Measurements from ENCODE around the gene RERE. TPM values are rescaled to one million over a fixed set of nuclear protein-coding genes. Genes with fewer than 3 reads are reported as not detected.

The RERE gene
- total and polyA plus RNA-seq, 2 donors (not counting 3 experiments of a cell fraction or from before 2014, with no cell fraction given), result 14.1 to 113 TPM

DNA sequence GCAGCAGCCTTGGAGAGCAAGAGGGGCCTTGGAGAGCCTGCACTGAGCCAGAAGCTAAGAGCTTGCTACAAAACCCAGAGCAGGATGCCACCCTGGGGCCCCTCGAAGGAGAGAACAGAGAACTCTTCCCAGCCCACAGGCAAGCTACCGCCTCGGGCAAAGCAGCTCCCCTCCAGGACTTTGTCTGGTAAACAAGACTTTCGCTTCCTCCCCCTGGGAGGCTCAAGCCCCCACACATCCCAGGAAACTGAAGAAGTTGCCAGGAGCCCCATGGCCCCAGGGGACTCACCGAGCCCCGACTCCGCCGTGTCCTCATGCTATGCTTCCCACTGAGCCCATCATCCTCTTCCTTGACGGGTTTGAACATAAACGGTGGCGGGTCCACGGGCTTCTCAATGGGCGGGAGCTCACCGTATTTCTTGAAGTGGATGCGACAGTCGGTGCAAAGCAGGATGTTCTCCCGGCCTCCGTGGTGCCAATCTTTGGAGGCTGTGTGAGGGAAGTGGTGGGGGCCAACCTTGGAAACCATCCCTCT lies 453.6 kb downstream of the RERE start:
- H3K79me2 ChIP-seq (ENCODE audit: control insufficient read depth, insufficient read depth, low read length), result peaks cover 3% of the 10 kb centered on the region
- no peak overlapping the region for H2AFZ ChIP-seq (ENCODE audit: low read depth, low read length)
- H3K4me3 ChIP-seq (replicated peaks in 1 of 3; ENCODE audit: insufficient read depth in 1 of 3, low read depth in 1 of 3, low read length in 3 of 3), result no peak overlapping the region
- H3K9me3 ChIP-seq (replicated peaks; ENCODE audit: control insufficient read depth, insufficient read depth, low read length), result no peaks in the 10 kb centered on the region
- ChIA-PET POLR2A (no interaction called here), CTCF (interaction anchor here (1.1 to 1.3 kb wide), 2 partner anchors 8 to 10 kb away, joined by 3 to 4 read pairs; no protein-coding TSS in a partner anchor)
- TF ChIP-seq EZH2 (IDR thresholded peaks at IDR 0.05; ENCODE audit: borderline replicate concordance, low read depth, low read length, severe bottlenecking), result no peak
- TF ChIP-seq, protein P1, sequence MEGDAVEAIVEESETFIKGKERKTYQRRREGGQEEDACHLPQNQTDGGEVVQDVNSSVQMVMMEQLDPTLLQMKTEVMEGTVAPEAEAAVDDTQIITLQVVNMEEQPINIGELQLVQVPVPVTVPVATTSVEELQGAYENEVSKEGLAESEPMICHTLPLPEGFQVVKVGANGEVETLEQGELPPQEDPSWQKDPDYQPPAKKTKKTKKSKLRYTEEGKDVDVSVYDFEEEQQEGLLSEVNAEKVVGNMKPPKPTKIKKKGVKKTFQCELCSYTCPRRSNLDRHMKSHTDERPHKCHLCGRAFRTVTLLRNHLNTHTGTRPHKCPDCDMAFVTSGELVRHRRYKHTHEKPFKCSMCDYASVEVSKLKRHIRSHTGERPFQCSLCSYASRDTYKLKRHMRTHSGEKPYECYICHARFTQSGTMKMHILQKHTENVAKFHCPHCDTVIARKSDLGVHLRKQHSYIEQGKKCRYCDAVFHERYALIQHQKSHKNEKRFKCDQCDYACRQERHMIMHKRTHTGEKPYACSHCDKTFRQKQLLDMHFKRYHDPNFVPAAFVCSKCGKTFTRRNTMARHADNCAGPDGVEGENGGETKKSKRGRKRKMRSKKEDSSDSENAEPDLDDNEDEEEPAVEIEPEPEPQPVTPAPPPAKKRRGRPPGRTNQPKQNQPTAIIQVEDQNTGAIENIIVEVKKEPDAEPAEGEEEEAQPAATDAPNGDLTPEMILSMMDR (IDR thresholded peaks at IDR 0.05; ENCODE audit: extremely low read depth in 1 of 2, insufficient read depth in 1 of 2, low read depth in 1 of 2, low read length in 2 of 2), result no peak
- TF ChIP-seq GATA2 (IDR thresholded peaks at IDR 0.05; ENCODE audit: insufficient read depth, insufficient read length, low read depth, low read length), result no peak
- no peak for TF ChIP-seq MYC (IDR thresholded peaks at IDR 0.05; ENCODE audit: low read depth, low read length)
- TF ChIP-seq POLR2AphosphoS5 (IDR thresholded peaks at IDR 0.05; ENCODE audit: insufficient read depth, low read depth, low read length), result no peak
- TF ChIP-seq JUN (IDR thresholded peaks at IDR 0.05; ENCODE audit: borderline replicate concordance, insufficient read depth, insufficient read length, low read depth), result no peak
- no peak for TF ChIP-seq POLR2A (IDR thresholded peaks at IDR 0.05; ENCODE audit: low read depth, low read length)
- TF ChIP-seq FOS (IDR thresholded peaks at IDR 0.05; ENCODE audit: borderline replicate concordance, insufficient read depth, low read length), result no peak
- TF ChIP-seq, protein P2, sequence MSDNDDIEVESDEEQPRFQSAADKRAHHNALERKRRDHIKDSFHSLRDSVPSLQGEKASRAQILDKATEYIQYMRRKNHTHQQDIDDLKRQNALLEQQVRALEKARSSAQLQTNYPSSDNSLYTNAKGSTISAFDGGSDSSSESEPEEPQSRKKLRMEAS (IDR thresholded peaks at IDR 0.05; ENCODE audit: insufficient read depth, insufficient read length), result no peak
- H3K9ac ChIP-seq (replicated peaks; ENCODE audit: extremely low read depth, insufficient read depth, low read length), result no peak overlapping the region
- H3K4me2 ChIP-seq (ENCODE audit: insufficient read depth, low read length), result no peak overlapping the region
- H3K9me1 ChIP-seq (replicated peaks; ENCODE audit: control insufficient read depth, extremely low read depth, insufficient read depth, low read length), result no peaks in the 10 kb centered on the region
- no peak overlapping the region for H3K27ac ChIP-seq (ENCODE audit: insufficient read depth, low read depth, low read length)
- no TSS peak for BruUV-seq (replicated peaks)
- FAIRE-seq (no peak), DNase-seq (ENCODE audit: low read depth, low spot score) (no peak)
- H3K4me1 ChIP-seq (ENCODE audit: control insufficient read depth, extremely low read depth, insufficient read depth, low read length), result no peaks in the 10 kb centered on the region
- intact Hi-C loops (cut with micrococcal nuclease), result no loop called here
- no peaks in the 10 kb centered on the region for H4K20me1 ChIP-seq (replicated peaks; ENCODE audit: control insufficient read depth, extremely low read depth, insufficient read depth, low read length)
- H3K27me3 ChIP-seq (ENCODE audit: control insufficient read depth in 2 of 2, insufficient read depth in 2 of 2, low read length in 2 of 2), result no peaks in the 10 kb centered on the region
- dilution Hi-C loops (cut with MboI; ENCODE audit: extremely low pct_ligation_motif_present, low sequenced_read_pairs), result no loop called here
- H3K36me3 ChIP-seq (ENCODE audit: control insufficient read depth in 2 of 2, extremely low read depth in 1 of 2, insufficient read depth in 2 of 2, low read length in 2 of 2), result peaks cover 8 to 55% of the 10 kb centered on the region in 2 experiments
